Stimulated activated CD4-positive, alpha-beta T cell treated with anti-CD3 and anti-CD28 coated beads, Interleukin-1b, Interleukin-23, amount 100 ng/mL, for 48 hours (primary cell): ENCODE results near the gene RRM1.
"Not testable (repeated sequence)": the region's sequence is repeated elsewhere in the genome, so short reads cannot be mapped to it uniquely, and the experiment has no call there.

Source experiments
- DNase-seq: peaks from one replicate; pipeline ENCODE4 v3.0.0-alpha.2; 2020

Gene RRM1

GRCh38 chr11:4094348-4095291, at the start of gene RRM1:
RRM1 (plus strand) TSS chr11:4094799; CDS start chr11:4095013, 214 bp downstream.
- DNase-seq = peak; percentile 95

- DNase-seq = no peak
Observed at GRCh38 chr11:4044976-4045646, 49.5 kb upstream of the RRM1 start.

GRCh38 chr11:4048340-4048739, 46.3 kb upstream of the RRM1 start:
- no peak for DNase-seq

- no peak for DNase-seq
Observed at GRCh38 chr11:4049006-4049405, 45.6 kb upstream of the RRM1 start.

GRCh38 chr11:4050138-4050537, 44.5 kb upstream of the RRM1 start:
- DNase-seq = no peak

- not testable (repeated sequence) for DNase-seq
Observed at GRCh38 chr11:4053200-4053599, 41.4 kb upstream of the RRM1 start.

- no peak for DNase-seq
Observed at GRCh38 chr11:4054643-4055042, 40.0 kb upstream of the RRM1 start.

GRCh38 chr11:4059424-4059823, 35.2 kb upstream of the RRM1 start:
- DNase-seq = no peak

- DNase-seq = no peak
Observed at GRCh38 chr11:4060182-4060923, 34.2 kb upstream of the RRM1 start.

GRCh38 chr11:4061700-4062099, 32.9 kb upstream of the RRM1 start:
- DNase-seq = no peak

- no peak for DNase-seq
Observed at GRCh38 chr11:4063348-4063747, 31.3 kb upstream of the RRM1 start.

- no peak for DNase-seq
Observed at GRCh38 chr11:4064278-4064955, 30.2 kb upstream of the RRM1 start.

GRCh38 chr11:4065086-4065485, 29.5 kb upstream of the RRM1 start:
- no peak for DNase-seq

GRCh38 chr11:4065601-4066377, 28.8 kb upstream of the RRM1 start:
- no peak for DNase-seq

- no peak for DNase-seq
Observed at GRCh38 chr11:4066910-4067309, 27.7 kb upstream of the RRM1 start.

GRCh38 chr11:4068962-4069361, 25.6 kb upstream of the RRM1 start:
- DNase-seq = no peak

GRCh38 chr11:4071325-4071724, 23.3 kb upstream of the RRM1 start:
- DNase-seq = no peak

- no peak for DNase-seq
Observed at GRCh38 chr11:4071914-4072313, 22.7 kb upstream of the RRM1 start.

GRCh38 chr11:4072668-4073285, 21.8 kb upstream of the RRM1 start:
- DNase-seq = no peak

GRCh38 chr11:4074266-4074665, 20.3 kb upstream of the RRM1 start:
- no peak for DNase-seq

GRCh38 chr11:4076774-4077173, 17.8 kb upstream of the RRM1 start:
- no peak for DNase-seq

- DNase-seq = no peak
Observed at GRCh38 chr11:4083198-4083597, 11.4 kb upstream of the RRM1 start.
